Activated CD4-positive, alpha-beta T cell treated with anti-CD3 and anti-CD28 coated beads, Interleukin-2, amount 50 U/mL, for 4 hours (primary cell): ENCODE measurements around the gene DEPDC1B.
"Not testable (repeated sequence)": the region's sequence is repeated elsewhere in the genome, so short reads cannot be mapped to it uniquely, and the experiment has no call there.

Experiments
- DNase-seq, 2 experiments: peaks; one replicate each; pipeline ENCODE4 v3.0.0-alpha.2; 2020

DEPDC1B gene

DNA sequence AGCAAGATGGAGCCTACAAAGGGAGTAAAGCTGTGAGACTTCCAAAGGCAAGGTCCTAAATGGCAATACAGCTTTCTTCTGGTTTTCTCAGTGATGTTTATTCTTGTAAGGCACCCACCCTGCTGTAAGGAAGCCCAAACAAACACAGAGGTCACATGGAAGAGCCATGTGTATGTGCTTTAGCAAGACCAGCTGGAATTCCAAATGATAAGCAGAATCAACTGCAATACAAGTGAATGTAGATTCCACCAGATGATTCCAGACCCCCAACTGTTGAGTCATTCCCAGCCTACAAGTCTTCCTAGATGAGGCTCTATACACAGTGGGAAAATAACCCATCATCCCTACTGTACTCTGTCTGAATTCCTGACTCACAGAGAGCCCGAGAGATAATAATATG lies 122.8 kb downstream of the DEPDC1B start:
- no peak for DNase-seq

DNA sequence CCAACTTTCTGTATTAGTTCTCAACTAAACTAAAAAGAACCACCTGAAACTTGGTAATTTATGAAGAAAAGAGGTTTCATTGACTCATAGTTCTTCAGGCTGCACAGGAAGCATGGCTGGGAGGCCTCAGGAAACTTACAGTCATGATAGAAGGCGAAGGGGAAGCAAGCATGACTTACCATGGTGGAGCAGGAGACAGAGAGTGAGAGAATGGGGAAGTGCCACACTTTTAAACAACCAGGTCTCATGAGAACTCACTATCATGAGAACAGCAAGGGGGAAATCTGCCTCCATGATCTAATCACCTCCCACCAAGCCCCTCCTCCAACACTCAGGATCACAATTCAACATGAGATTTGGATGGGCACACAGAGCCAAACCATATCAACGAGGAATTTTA lies 123.5 kb downstream of the DEPDC1B start:
- DNase-seq, result no peak

- no peak for DNase-seq
Measured at GRCh38 chr5:60568646-60569045, 131.3 kb downstream of the DEPDC1B start.

DNA sequence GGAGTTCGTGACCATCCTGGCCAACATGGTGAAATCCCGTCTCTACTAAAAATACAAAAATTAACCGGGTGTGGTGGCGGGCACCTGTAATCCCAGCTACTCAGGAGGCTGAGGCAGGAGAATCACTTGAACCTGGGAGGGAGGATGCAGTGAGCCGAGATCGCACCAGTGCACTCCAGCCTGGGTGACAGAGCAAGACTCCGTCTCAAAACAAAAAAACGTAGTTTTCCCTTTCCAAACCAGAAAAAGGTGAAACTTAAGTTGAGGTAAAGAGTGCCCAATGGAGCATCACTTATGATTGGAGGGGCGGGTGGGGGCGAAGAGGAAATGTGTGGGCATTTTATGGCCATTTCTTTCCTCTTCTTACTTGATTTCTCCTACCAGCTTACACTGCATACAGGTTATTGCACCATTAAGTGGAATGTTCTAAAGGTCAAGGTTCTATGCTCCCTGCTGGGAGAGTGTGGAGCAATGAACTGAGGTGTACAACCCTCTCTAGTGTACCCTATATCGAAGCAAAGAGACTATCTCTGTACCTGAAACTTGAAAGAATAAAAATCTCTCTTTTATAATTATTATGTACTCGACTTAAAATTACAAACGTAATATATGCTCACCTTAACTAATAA lies 136.2 kb downstream of the DEPDC1B start:
- no peak for DNase-seq

DNA sequence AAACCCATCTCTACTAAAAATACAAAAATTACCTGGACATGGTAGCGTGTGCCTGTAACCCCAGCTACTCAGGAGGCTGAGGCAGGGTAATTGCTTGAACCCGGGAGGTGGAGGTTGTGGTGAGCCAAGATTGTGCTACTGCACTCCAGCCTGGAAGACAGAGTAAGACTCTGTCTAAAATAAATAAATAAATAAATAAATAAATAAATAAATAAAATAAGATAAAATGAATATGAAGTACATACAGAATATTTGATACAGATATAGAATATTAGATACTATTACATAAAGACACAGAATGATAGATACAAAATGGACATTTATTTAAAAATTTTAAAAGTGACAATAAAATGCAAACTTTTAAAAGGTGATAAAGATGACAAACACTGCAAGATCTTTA lies 146.7 kb downstream of the DEPDC1B start:
- not testable (repeated sequence) for DNase-seq

DNA sequence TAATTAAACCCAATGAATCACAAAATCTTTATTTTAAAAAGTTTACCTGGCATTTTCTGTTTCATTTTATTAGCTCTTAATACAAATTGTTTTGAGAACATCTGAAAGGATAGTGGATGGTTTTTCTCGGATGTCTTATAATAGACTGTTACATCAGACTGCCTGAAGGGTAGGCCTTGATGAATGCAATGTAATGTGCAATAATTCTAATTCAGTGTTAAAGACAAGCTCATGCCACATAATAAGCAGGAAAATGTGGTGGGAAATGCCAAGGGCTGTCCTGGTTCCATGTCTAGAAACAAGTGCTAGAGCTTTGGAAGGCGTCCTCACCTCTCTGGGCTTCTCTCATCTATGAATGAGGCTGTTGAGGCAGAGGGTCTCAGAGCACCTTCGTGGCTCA lies 148.1 kb downstream of the DEPDC1B start:
- no peak for DNase-seq

DNA sequence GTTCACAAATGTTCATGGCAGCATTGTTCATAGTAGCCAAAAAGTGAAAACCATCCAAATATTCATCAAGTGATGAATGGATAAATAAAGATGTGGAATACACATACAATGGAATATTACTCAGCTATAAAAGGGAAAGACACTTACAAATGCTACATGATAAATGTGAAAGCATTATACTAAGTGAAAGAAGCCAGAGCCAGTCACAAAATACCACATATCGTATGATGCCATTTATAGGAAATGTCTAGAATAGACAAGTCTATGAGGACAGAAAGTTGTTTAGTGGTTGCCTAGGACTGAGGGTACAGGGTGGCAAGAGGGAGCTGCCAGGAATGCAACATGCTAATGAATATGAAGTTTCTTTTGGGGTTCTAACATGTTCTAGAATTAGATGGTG lies 148.7 kb downstream of the DEPDC1B start:
- DNase-seq, result no peak

DNA sequence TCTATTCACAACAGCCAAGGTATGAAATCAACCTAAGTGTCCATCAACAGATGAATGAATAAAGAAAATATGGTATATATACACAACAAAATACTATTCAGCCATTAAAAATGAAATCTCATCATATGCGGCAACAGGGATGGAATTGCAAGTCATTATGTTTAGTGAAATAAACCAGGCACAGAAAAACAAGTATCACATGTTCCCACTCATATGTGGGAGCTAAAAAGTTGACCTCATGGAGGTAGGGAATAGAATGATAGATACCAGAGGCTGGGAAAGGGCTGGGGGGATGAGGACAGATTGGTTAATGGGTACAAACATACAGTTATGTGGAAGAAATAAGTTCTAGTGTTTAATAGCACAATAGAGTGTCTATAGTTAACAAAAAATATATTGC lies 149.7 kb downstream of the DEPDC1B start:
- no peak for DNase-seq

- no peak for DNase-seq
Measured at GRCh38 chr5:60549841-60550240, 150.1 kb downstream of the DEPDC1B start.
